Liver (tissue), 9 donors: ENCODE data around the gene SGSH. TPM values are rescaled to one million over a fixed set of nuclear protein-coding genes. Genes with fewer than 3 reads are reported as not detected.

ENCODE experiments used
- DNase-seq: peaks from one replicate; pipeline ENCODE4 v3.0.0-alpha.2; 2017; ENCODE audit warnings: low spot score
- H3K27ac ChIP-seq, 2 donors: one replicate each; pipeline ENCODE4 v1.7.0; 2013; ENCODE audit warnings: inconsistent platforms in 2 of 2, low read length in 2 of 2, control low read depth in 1 of 2, low read depth in 1 of 2, mild to moderate bottlenecking in 1 of 2
- H3K27me3 ChIP-seq, 4 donors: one replicate each; pipeline versions ENCODE4 v1.6.1 to v1.7.0; 2013; ENCODE audit warnings: low read length in 3 of 4, inconsistent platforms in 1 of 4, mild to moderate bottlenecking in 1 of 4, moderate library complexity in 1 of 4; ENCODE audit not compliant: control insufficient read depth in 4 of 4, insufficient read depth in 4 of 4
- H3K36me3 ChIP-seq, 4 donors: one replicate each; pipeline versions ENCODE4 v1.6.1 to v1.7.0; 2013; ENCODE audit warnings: low read length in 3 of 4, mild to moderate bottlenecking in 3 of 4, low read depth in 1 of 4, moderate library complexity in 1 of 4; ENCODE audit not compliant: control insufficient read depth in 4 of 4, insufficient read depth in 3 of 4
- H3K4me1 ChIP-seq, 4 donors: one replicate each; pipeline versions ENCODE4 v1.6.1 to v1.7.0; 2013; ENCODE audit warnings: low read length in 3 of 4, mild to moderate bottlenecking in 3 of 4, moderate library complexity in 1 of 4; ENCODE audit not compliant: control insufficient read depth in 4 of 4, insufficient read depth in 4 of 4
- H3K4me3 ChIP-seq, 3 donors: one replicate each; pipeline versions ENCODE4 v1.6.1 to v1.7.0; 2013; ENCODE audit warnings: low read length in 3 of 3, control low read depth in 1 of 3, low read depth in 1 of 3, mild to moderate bottlenecking in 1 of 3
- H3K9ac ChIP-seq, 2 donors: one replicate each; pipeline ENCODE4 v1.7.0; 2013; ENCODE audit warnings: low read length in 2 of 2, mild to moderate bottlenecking in 2 of 2, moderate library complexity in 2 of 2, control low read depth in 1 of 2, low read depth in 1 of 2
- H3K9me3 ChIP-seq, 4 donors: one replicate each; pipeline versions ENCODE4 v1.6.1 to v1.7.0; 2013; ENCODE audit warnings: low read length in 3 of 4; ENCODE audit not compliant: control insufficient read depth in 4 of 4
- EGR1 ChIP-seq, 2 donors: IDR thresholded peaks; 2 replicates each; pipeline ENCODE4 v1.6.1; 2016 to 2018; ENCODE audit warnings: antibody characterized with exemption in 2 of 2, low read depth in 2 of 2
- FOXA1 ChIP-seq: IDR thresholded peaks from 2 replicates; pipeline ENCODE4 v1.6.1; 2016; ENCODE audit warnings: antibody characterized with exemption
- FOXA2 ChIP-seq: IDR thresholded peaks from 2 replicates; pipeline ENCODE4 v1.6.1; 2016; ENCODE audit warnings: antibody characterized with exemption
- GABPA ChIP-seq, 2 donors: IDR thresholded peaks in 1 of 2; conservative IDR thresholded peaks in 1 of 2; 2 replicates each; pipeline ENCODE4 v1.6.1; 2016; ENCODE audit warnings: antibody characterized with exemption in 2 of 2, mild to moderate bottlenecking in 1 of 2, moderate library complexity in 1 of 2
- HNF4G ChIP-seq: IDR thresholded peaks from 2 replicates; pipeline ENCODE4 v1.6.1; 2016; ENCODE audit warnings: antibody characterized with exemption
- JUND ChIP-seq, 2 donors: IDR thresholded peaks; 2 replicates each; pipeline ENCODE4 v1.6.1; 2016; ENCODE audit warnings: antibody characterized with exemption in 2 of 2
- NR2F2 ChIP-seq: IDR thresholded peaks from 2 replicates; pipeline ENCODE4 v1.6.1; 2016; ENCODE audit warnings: antibody characterized with exemption
- RAD21 ChIP-seq, 2 donors: IDR thresholded peaks; 2 replicates each; pipeline ENCODE4 v1.6.1; 2016; ENCODE audit warnings: antibody characterized with exemption in 2 of 2, mild to moderate bottlenecking in 2 of 2
- RXRA ChIP-seq, 2 donors: IDR thresholded peaks; 2 replicates each; pipeline ENCODE4 v1.6.1; 2017 to 2018; ENCODE audit warnings: antibody characterized with exemption in 2 of 2, mild to moderate bottlenecking in 1 of 2
- SP1 ChIP-seq: IDR thresholded peaks from 2 replicates; pipeline ENCODE4 v1.6.1; 2018; ENCODE audit warnings: antibody characterized with exemption, mild to moderate bottlenecking
- TAF1 ChIP-seq: conservative IDR thresholded peaks from 2 replicates; pipeline ENCODE4 v1.6.1; 2016; ENCODE audit warnings: antibody characterized with exemption, mild to moderate bottlenecking
- WGBS: extraction: QIAGEN DNeasy Blood & Tissue Kit; methylation state at CpG from one replicate; pipeline ENCODE4 v1.1.7; 2013; 5-methylcytosine and 5-hydroxymethylcytosine counted together
- polyA plus RNA-seq, 2 donors: library from polyadenylated mRNA; stranded (reverse) in 1 of 2; unstranded in 1 of 2; fragments of 200-250 nt in 1 of 2; fragments of >200 nt in 1 of 2; fragmentation: Nextera tagmentation in 1 of 2; extraction: Ambion mirVana in 1 of 2; gene quantifications; one replicate each; pipeline versions ENCODE4 v1.2.1 to v1.2.3, GENCODE V29; 2013 to 2015
- total RNA-seq, 2 donors: library from RNA; depleted of rRNA; stranded (reverse); fragments of >200 nt; gene quantifications; one replicate each; pipeline ENCODE4 v1.2.3, GENCODE V29; 2014
- TF ChIP-seq, protein P1 (sequence below): IDR thresholded peaks from 2 replicates; pipeline ENCODE4 v1.6.1; 2016; ENCODE audit warnings: antibody characterized with exemption
- TF ChIP-seq, protein P2 (sequence below): IDR thresholded peaks from 2 replicates; pipeline ENCODE4 v1.6.1; 2016; ENCODE audit warnings: antibody characterized with exemption
- TF ChIP-seq, protein P3 (sequence below): IDR thresholded peaks from 2 replicates; pipeline ENCODE4 v1.6.1; 2016; ENCODE audit warnings: antibody characterized with exemption, mild to moderate bottlenecking
- donor health status: healthy.
- donor health status: healthy.
- donor health status: healthy.
- donor health status: healthy.
- donor health status: healthy.

The SGSH gene
- total and polyA plus RNA-seq, 4 donors: 5.8 to 19.8 (median 12.9) TPM

DNA sequence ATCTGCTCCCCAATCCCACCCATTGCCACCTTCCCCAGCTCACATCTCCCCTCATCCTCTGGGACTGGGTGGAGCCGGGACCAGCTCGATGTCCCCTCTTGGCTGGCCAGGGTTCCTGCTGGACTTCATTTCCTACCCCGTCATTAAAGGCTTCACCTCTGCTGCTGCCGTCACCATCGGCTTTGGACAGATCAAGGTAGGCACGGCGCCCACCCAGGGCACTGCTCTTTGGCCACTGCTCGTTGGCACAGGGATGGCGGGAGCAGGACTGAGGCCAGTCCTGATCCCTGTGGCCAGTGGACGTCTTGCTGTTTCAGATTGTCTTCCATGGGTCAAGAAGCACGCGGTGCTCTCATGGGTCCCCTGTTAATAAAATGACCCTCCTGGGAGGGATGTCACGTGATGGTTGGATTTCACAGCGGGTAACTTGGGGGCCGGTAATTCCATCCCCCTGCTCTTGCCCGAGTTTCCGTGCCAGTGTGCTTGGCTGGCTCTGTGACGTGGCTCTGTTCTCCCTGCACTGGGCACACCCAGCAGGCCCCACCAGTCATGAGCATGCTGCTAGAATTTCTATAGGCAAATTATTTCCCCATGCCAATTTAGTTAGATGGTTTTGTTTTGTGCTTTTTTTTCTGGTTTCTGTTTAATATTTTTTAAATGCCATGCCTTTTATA, 3.1 kb upstream of the SGSH start:
- H3K9ac ChIP-seq: no peak overlapping the region
- H3K36me3 ChIP-seq: peaks cover 0 to 2% (median 0%) of the 10 kb centered on the region in 4 donors
- H3K27ac ChIP-seq: no peak overlapping the region
- 86% methylated on average over 18 of the region's 18 CpGs for WGBS
- no peaks in the 10 kb centered on the region for H3K27me3 ChIP-seq
- no peaks in the 10 kb centered on the region for H3K9me3 ChIP-seq
- H3K4me1 ChIP-seq: peaks cover 0 to 21% (median 9%) of the 10 kb centered on the region in 4 donors
- no peak for DNase-seq
- H3K4me3 ChIP-seq: no peak overlapping the region
- no peak for TF ChIP-seq JUND (IDR thresholded peaks at IDR 0.05)

DNA sequence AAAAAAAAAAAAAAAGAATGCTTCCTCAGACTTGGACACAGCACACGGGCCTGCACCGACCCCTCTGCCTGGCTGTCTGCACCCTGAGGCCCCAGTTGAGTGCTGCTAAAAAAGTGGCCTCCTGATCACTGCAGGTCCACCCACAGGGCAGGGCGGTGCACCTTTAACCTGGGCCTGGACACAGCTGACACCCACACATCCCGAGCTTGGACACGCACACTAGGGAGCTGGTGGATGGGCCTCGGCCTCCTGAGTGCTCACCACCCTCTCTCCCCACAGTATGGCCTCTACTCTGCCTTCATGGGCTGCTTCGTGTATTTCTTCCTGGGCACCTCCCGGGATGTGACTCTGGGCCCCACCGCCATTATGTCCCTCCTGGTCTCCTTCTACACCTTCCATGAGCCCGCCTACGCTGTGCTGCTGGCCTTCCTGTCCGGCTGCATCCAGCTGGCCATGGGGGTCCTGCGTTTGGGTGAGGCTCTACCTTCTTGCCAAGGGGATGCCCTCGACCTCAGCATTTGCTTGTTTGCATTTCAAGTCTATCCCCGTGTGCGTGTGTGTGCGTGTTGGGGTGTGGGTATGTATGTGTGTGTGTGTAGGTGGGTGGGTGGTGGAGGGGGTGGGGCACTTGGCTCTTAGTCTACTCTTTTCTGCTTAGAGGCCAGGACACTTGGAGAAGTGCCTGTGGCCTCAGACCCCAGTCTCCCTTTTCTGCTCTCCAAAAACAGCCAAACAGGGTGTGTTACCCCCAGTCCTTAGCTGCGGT, 2.4 kb upstream of the SGSH start:
- no peak for DNase-seq
- Histone ChIP-seq H3K9ac (no peak overlapping the region), H3K9me3 (no peaks in the 10 kb centered on the region), H3K4me1 (peaks cover 0 to 21% (median 9%) of the 10 kb centered on the region in 4 donors), H3K27ac (no peak overlapping the region), H3K27me3 (no peaks in the 10 kb centered on the region), H3K4me3 (no peak overlapping the region), H3K36me3 (no peaks in the 10 kb centered on the region)
- TF ChIP-seq HNF4G (no peak), FOXA1 (no peak), SP1 (no peak), FOXA2 (no peak), JUND (IDR thresholded peaks at IDR 0.05) (no peak), RAD21 (IDR thresholded peaks at IDR 0.05) (no peak), GABPA (IDR thresholded peaks at IDR 0.05 in 1 of 2, conservative IDR thresholded peaks at IDR 0.05 in 1 of 2) (no peak), TAF1 (no peak), EGR1 (IDR thresholded peaks at IDR 0.05; ENCODE audit: low read depth in 2 of 2) (no peak), RXRA (IDR thresholded peaks at IDR 0.05) (no peak), NR2F2 (no peak)
- TF ChIP-seq, protein P1, sequence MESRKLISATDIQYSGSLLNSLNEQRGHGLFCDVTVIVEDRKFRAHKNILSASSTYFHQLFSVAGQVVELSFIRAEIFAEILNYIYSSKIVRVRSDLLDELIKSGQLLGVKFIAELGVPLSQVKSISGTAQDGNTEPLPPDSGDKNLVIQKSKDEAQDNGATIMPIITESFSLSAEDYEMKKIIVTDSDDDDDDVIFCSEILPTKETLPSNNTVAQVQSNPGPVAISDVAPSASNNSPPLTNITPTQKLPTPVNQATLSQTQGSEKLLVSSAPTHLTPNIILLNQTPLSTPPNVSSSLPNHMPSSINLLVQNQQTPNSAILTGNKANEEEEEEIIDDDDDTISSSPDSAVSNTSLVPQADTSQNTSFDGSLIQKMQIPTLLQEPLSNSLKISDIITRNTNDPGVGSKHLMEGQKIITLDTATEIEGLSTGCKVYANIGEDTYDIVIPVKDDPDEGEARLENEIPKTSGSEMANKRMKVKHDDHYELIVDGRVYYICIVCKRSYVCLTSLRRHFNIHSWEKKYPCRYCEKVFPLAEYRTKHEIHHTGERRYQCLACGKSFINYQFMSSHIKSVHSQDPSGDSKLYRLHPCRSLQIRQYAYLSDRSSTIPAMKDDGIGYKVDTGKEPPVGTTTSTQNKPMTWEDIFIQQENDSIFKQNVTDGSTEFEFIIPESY: no peak
- TF ChIP-seq, protein P2, sequence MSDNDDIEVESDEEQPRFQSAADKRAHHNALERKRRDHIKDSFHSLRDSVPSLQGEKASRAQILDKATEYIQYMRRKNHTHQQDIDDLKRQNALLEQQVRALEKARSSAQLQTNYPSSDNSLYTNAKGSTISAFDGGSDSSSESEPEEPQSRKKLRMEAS: no peak
- TF ChIP-seq, protein P3, sequence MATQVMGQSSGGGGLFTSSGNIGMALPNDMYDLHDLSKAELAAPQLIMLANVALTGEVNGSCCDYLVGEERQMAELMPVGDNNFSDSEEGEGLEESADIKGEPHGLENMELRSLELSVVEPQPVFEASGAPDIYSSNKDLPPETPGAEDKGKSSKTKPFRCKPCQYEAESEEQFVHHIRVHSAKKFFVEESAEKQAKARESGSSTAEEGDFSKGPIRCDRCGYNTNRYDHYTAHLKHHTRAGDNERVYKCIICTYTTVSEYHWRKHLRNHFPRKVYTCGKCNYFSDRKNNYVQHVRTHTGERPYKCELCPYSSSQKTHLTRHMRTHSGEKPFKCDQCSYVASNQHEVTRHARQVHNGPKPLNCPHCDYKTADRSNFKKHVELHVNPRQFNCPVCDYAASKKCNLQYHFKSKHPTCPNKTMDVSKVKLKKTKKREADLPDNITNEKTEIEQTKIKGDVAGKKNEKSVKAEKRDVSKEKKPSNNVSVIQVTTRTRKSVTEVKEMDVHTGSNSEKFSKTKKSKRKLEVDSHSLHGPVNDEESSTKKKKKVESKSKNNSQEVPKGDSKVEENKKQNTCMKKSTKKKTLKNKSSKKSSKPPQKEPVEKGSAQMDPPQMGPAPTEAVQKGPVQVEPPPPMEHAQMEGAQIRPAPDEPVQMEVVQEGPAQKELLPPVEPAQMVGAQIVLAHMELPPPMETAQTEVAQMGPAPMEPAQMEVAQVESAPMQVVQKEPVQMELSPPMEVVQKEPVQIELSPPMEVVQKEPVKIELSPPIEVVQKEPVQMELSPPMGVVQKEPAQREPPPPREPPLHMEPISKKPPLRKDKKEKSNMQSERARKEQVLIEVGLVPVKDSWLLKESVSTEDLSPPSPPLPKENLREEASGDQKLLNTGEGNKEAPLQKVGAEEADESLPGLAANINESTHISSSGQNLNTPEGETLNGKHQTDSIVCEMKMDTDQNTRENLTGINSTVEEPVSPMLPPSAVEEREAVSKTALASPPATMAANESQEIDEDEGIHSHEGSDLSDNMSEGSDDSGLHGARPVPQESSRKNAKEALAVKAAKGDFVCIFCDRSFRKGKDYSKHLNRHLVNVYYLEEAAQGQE: no peak
- WGBS: 95% methylated on average over 18 of the region's 18 CpGs
